Naive B cell (primary cell): ENCODE results near the gene ACOT6. TPM values are rescaled to one million over a fixed set of nuclear protein-coding genes. Genes with fewer than 3 reads are reported as not detected.
"Not testable (repeated sequence)": the region's sequence is repeated elsewhere in the genome, so short reads cannot be mapped to it uniquely, and the experiment has no call there.

Experiments
- ATAC-seq, 2 donors: fragments of 150-1000 bp; cut with Tn5 transposase; 2 replicates each; pipeline ENCODE4 v1.10.0; 2021; ENCODE audit warnings: low read depth in 2 of 2, mild to moderate bottlenecking in 2 of 2, moderate library complexity in 2 of 2
- DNase-seq: peaks from one replicate; pipeline ENCODE4 v3.0.0; 2022
- H3K27ac Mint-ChIP-seq, 6 donors: one replicate each; pipeline ENCODE4 v1.8.0; 2020 to 2022; ENCODE audit warnings: mild to moderate bottlenecking in 6 of 6, mixed read lengths in 6 of 6, moderate library complexity in 5 of 6, inconsistent platforms in 2 of 6
- H3K27me3 Mint-ChIP-seq, 3 donors: one replicate each; pipeline ENCODE4 v1.8.0; 2021 to 2022; ENCODE audit warnings: mixed read lengths in 3 of 3, mild to moderate bottlenecking in 1 of 3
- H3K36me3 Mint-ChIP-seq, 2 donors: one replicate each; pipeline ENCODE4 v1.8.0; 2020 to 2022; ENCODE audit warnings: mixed read lengths in 2 of 2, inconsistent platforms in 1 of 2, mild to moderate bottlenecking in 1 of 2
- H3K4me1 Mint-ChIP-seq, 3 donors: one replicate each; pipeline ENCODE4 v1.8.0; 2020 to 2022; ENCODE audit warnings: mixed read lengths in 3 of 3, inconsistent platforms in 1 of 3, mild to moderate bottlenecking in 1 of 3, moderate library complexity in 1 of 3
- H3K4me3 Mint-ChIP-seq, 8 donors: one replicate each; pipeline ENCODE4 v1.8.0; 2020 to 2022; ENCODE audit warnings: mild to moderate bottlenecking in 8 of 8, mixed read lengths in 8 of 8, moderate library complexity in 8 of 8, inconsistent platforms in 2 of 8
- H3K9me3 Mint-ChIP-seq, 7 donors: one replicate each; pipeline ENCODE4 v1.8.0; 2020 to 2022; ENCODE audit warnings: mixed read lengths in 7 of 7, mild to moderate bottlenecking in 5 of 7, inconsistent platforms in 2 of 7, moderate library complexity in 1 of 7
- polyA plus RNA-seq, 6 donors: library from polyadenylated mRNA; unstranded; fragments of 300-500 nt; fragmentation: Illumina TruSeq; gene quantifications; one replicate each; pipeline ENCODE4 v1.2.3, GENCODE V29; 2021; ENCODE audit warnings: low read depth in 6 of 6

The ACOT6 gene
- polyA plus RNA-seq, 6 donors from 2014 or later = not detected

GRCh38 chr14:73576391-73576790, 35.9 kb upstream of the ACOT6 start:
- H3K4me3 Mint-ChIP-seq = no peak overlapping the region
- no peak overlapping the region for H3K27ac Mint-ChIP-seq
- no peaks in the 10 kb centered on the region for H3K9me3 Mint-ChIP-seq
- H3K4me1 Mint-ChIP-seq = peaks cover 0 to 2% (median 0%) of the 10 kb centered on the region in 3 donors
- DNase-seq (no peak), ATAC-seq (no peak)
- H3K27me3 Mint-ChIP-seq = no peaks in the 10 kb centered on the region
- peaks cover 6 to 8% of the 10 kb centered on the region in 2 donors for H3K36me3 Mint-ChIP-seq

GRCh38 chr14:73577214-73577613, 35.1 kb upstream of the ACOT6 start:
- DNase-seq, H3K27me3 Mint-ChIP-seq, H3K36me3 Mint-ChIP-seq, H3K9me3 Mint-ChIP-seq, H3K4me1 Mint-ChIP-seq, H3K4me3 Mint-ChIP-seq, H3K27ac Mint-ChIP-seq, ATAC-seq: not testable (repeated sequence)

GRCh38 chr14:73582102-73582979, 30.0 kb upstream of the ACOT6 start:
- H3K9me3 Mint-ChIP-seq = not testable (repeated sequence)

DNA sequence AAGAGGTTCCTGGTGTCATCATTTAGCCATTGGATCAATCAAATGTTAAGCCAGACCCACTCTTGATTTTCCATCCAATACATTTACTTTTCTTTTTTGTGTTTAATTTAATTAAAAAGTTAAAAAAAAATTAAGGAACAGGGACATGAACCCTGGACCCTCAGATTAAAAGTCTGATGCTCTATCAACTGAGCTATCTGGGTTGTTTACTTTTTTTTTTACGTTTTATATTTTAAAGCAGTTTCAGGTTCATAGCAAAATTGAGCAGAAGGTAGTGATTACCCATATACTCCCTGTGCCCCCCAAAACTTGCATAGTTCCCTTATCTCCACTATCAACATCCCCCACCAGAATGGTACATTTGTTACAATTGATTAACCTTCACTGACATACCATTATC, 23.6 kb upstream of the ACOT6 start:
- ATAC-seq (no peak), DNase-seq (no peak)
- Mint-ChIP-seq H3K27me3 (peaks cover 0 to 11% (median 0%) of the 10 kb centered on the region in 3 donors), H3K27ac (no peak overlapping the region), H3K9me3 (no peaks in the 10 kb centered on the region), H3K4me1 (peaks cover 0 to 4% (median 3%) of the 10 kb centered on the region in 3 donors), H3K36me3 (no peaks in the 10 kb centered on the region), H3K4me3 (peak overlapping the region in 1 of 8 donors; percentile 53)

More at GRCh38 chr14:73582102-73582979, 30.0 kb upstream of the ACOT6 start:
- H3K36me3 Mint-ChIP-seq, H3K4me3 Mint-ChIP-seq, H3K27me3 Mint-ChIP-seq, DNase-seq: not testable (repeated sequence)
- Mint-ChIP-seq H3K4me1 (peaks cover 8 to 11% (median 10%) of the 10 kb centered on the region in 3 donors), H3K27ac (peak overlapping the region in 3 of 6 donors; percentile 73 to 96 (median 89))
- ATAC-seq = peak; percentile 87 to 94

GRCh38 chr14:73589116-73589515, 23.2 kb upstream of the ACOT6 start:
- no peaks in the 10 kb centered on the region for H3K9me3 Mint-ChIP-seq
- no peak for ATAC-seq
- peaks cover 0 to 4% (median 3%) of the 10 kb centered on the region in 3 donors for H3K4me1 Mint-ChIP-seq
- peak overlapping the region in 1 of 8 donors; percentile 53 for H3K4me3 Mint-ChIP-seq
- H3K36me3 Mint-ChIP-seq = no peaks in the 10 kb centered on the region
- no peak overlapping the region for H3K27ac Mint-ChIP-seq
- peaks cover 0 to 11% (median 0%) of the 10 kb centered on the region in 3 donors for H3K27me3 Mint-ChIP-seq
- DNase-seq = no peak

GRCh38 chr14:73590673-73591004, 21.7 kb upstream of the ACOT6 start:
- not testable (repeated sequence) for ATAC-seq, DNase-seq, H3K4me1 Mint-ChIP-seq, H3K27ac Mint-ChIP-seq, H3K36me3 Mint-ChIP-seq, H3K9me3 Mint-ChIP-seq
- Mint-ChIP-seq H3K27me3 (peaks cover 0 to 11% (median 0%) of the 10 kb centered on the region in 3 donors), H3K4me3 (peak overlapping the region in 4 of 8 donors; percentile 59 to 74 (median 71))

DNA sequence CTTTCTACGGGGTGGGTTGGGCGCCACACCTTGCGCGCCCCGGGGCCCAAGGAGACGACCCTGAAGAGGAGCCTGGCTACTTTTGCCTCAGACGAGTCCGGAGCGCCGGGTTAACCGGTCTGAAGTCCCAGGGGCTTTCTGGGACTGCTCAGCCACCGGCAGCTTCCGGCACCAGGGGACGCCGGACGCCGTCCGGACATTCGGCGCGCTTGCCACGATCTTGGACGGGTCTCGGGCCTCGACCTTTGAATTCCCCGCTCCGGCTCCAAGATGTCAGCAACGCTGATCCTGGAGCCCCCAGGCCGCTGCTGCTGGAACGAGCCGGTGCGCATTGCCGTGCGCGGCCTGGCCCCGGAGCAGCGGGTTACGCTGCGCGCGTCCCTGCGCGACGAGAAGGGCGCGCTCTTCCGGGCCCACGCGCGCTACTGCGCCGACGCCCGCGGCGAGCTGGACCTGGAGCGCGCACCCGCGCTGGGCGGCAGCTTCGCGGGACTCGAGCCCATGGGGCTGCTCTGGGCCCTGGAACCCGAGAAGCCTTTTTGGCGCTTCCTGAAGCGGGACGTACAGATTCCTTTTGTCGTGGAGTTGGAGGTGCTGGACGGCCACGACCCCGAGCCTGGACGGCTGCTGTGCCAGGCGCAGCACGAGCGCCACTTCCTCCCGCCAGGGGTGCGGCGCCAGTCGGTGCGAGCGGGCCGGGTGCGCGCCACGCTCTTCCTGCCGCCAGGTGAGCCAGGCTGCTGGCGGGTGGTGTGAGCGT, 20.4 kb upstream of the ACOT6 start, which contains the start of gene ACOT4:
ACOT4 (plus strand) TSS at position 184 of the 760 bp plus-strand sequence; CDS start at position 271, 87 bp downstream.
- ATAC-seq (peak; percentile 84 to 89), DNase-seq (peak; percentile 35)
- no peaks in the 10 kb centered on the region for H3K36me3 Mint-ChIP-seq
- no peaks in the 10 kb centered on the region for H3K9me3 Mint-ChIP-seq
- peak within 1 kb of the TSS; percentile 72 to 94 (median 76) for H3K4me3 Mint-ChIP-seq
- H3K4me1 Mint-ChIP-seq = peaks cover 0 to 4% (median 3%) of the 10 kb centered on the region in 3 donors
- peaks cover 0 to 11% (median 0%) of the 10 kb centered on the region in 3 donors for H3K27me3 Mint-ChIP-seq
- H3K27ac Mint-ChIP-seq = peak within 1 kb of the TSS in 1 of 6 donors; percentile 59

GRCh38 chr14:73594491-73594890, 17.8 kb upstream of the ACOT6 start:
- ATAC-seq (no peak), DNase-seq (no peak)
- Mint-ChIP-seq H3K9me3 (no peaks in the 10 kb centered on the region), H3K27ac (no peak overlapping the region), H3K36me3 (no peaks in the 10 kb centered on the region), H3K27me3 (peaks cover 0 to 8% (median 4%) of the 10 kb centered on the region in 3 donors), H3K4me3 (no peak overlapping the region), H3K4me1 (peaks cover 0 to 4% (median 3%) of the 10 kb centered on the region in 3 donors)

GRCh38 chr14:73599499-73599898, 12.8 kb upstream of the ACOT6 start:
- H3K27me3 Mint-ChIP-seq = peaks cover 0 to 10% (median 0%) of the 10 kb centered on the region in 3 donors
- peak overlapping the region in 2 of 6 donors; percentile 37 to 64 for H3K27ac Mint-ChIP-seq
- H3K36me3 Mint-ChIP-seq = no peaks in the 10 kb centered on the region
- no peaks in the 10 kb centered on the region for H3K9me3 Mint-ChIP-seq
- DNase-seq (no peak), ATAC-seq (no peak)
- no peak overlapping the region for H3K4me3 Mint-ChIP-seq
- no peaks in the 10 kb centered on the region for H3K4me1 Mint-ChIP-seq

- DNase-seq (no peak), ATAC-seq (no peak)
- Mint-ChIP-seq H3K4me1 (no peaks in the 10 kb centered on the region), H3K27me3 (peaks cover 0 to 10% (median 6%) of the 10 kb centered on the region in 3 donors), H3K36me3 (no peaks in the 10 kb centered on the region), H3K4me3 (no peak overlapping the region), H3K9me3 (no peaks in the 10 kb centered on the region), H3K27ac (no peak overlapping the region)
Observed at GRCh38 chr14:73602994-73603393, 9.3 kb upstream of the ACOT6 start.

GRCh38 chr14:73606271-73606670, 6.0 kb upstream of the ACOT6 start:
- Mint-ChIP-seq H3K27ac (no peak overlapping the region), H3K27me3 (peaks cover 0 to 27% (median 12%) of the 10 kb centered on the region in 3 donors), H3K36me3 (no peaks in the 10 kb centered on the region), H3K9me3 (peaks cover 0 to 6% (median 0%) of the 10 kb centered on the region in 7 donors), H3K4me3 (no peak overlapping the region), H3K4me1 (no peaks in the 10 kb centered on the region)
- DNase-seq (no peak), ATAC-seq (no peak)

- Mint-ChIP-seq H3K27ac (no peak overlapping the region), H3K4me3 (no peak overlapping the region), H3K27me3 (peaks cover 0 to 32% (median 13%) of the 10 kb centered on the region in 3 donors), H3K4me1 (peaks cover 0 to 3% (median 0%) of the 10 kb centered on the region in 3 donors), H3K9me3 (peaks cover 0 to 6% (median 0%) of the 10 kb centered on the region in 7 donors), H3K36me3 (no peaks in the 10 kb centered on the region)
- DNase-seq (no peak), ATAC-seq (no peak)
Observed at GRCh38 chr14:73607241-73607640, 5.1 kb upstream of the ACOT6 start.

GRCh38 chr14:73610687-73611086, 1.6 kb upstream of the ACOT6 start:
- DNase-seq (no peak), ATAC-seq (no peak)
- peaks cover 0 to 32% (median 8%) of the 10 kb centered on the region in 3 donors for H3K27me3 Mint-ChIP-seq
- H3K9me3 Mint-ChIP-seq = peaks cover 0 to 6% (median 0%) of the 10 kb centered on the region in 7 donors
- peak overlapping the region in 1 of 6 donors; percentile 27 for H3K27ac Mint-ChIP-seq
- no peaks in the 10 kb centered on the region for H3K36me3 Mint-ChIP-seq
- peak overlapping the region in 2 of 8 donors; percentile 14 to 87 for H3K4me3 Mint-ChIP-seq
- peaks cover 0 to 7% (median 0%) of the 10 kb centered on the region in 3 donors for H3K4me1 Mint-ChIP-seq
